ENCODE data around the gene EHD4.
A peak's percentile ranks its signal among the peaks of the same experiment; 100 is the strongest.

Gene EHD4

GRCh38 chr15:41994772-41995475 is 22.6 kb upstream of the EHD4 start:
- DNase-seq (ENCODE audit: low spot score): no peak

- no peak for DNase-seq (ENCODE audit: low spot score)
These were observed 21.9 kb upstream of the EHD4 start for GRCh38 chr15:41994171-41994650.

GRCh38 chr15:41993472-41994170 is 21.3 kb upstream of the EHD4 start:
- DNase-seq (ENCODE audit: low spot score): no peak

- no peak for DNase-seq (ENCODE audit: low spot score)
These were observed 20.4 kb upstream of the EHD4 start for GRCh38 chr15:41992803-41993190.

GRCh38 chr15:41992151-41992802 is 19.9 kb upstream of the EHD4 start:
- DNase-seq (ENCODE audit: low spot score): no peak

GRCh38 chr15:41990691-41991090 is 18.3 kb upstream of the EHD4 start:
- no peak for DNase-seq (ENCODE audit: low spot score)

GRCh38 chr15:41990243-41990605 is 17.9 kb upstream of the EHD4 start:
- DNase-seq (ENCODE audit: low spot score): no peak

GRCh38 chr15:41989573-41990242 is 17.4 kb upstream of the EHD4 start:
- DNase-seq (ENCODE audit: low spot score): peak; percentile 74

- no peak for DNase-seq (ENCODE audit: low spot score)
These were observed 16.7 kb upstream of the EHD4 start for GRCh38 chr15:41988896-41989572.

GRCh38 chr15:41987925-41988275 is 15.5 kb upstream of the EHD4 start:
- no peak for DNase-seq (ENCODE audit: low spot score)

GRCh38 chr15:41987246-41987924 is 15.0 kb upstream of the EHD4 start:
- no peak for DNase-seq (ENCODE audit: low spot score)

- DNase-seq (ENCODE audit: low spot score): no peak
These were observed 13.1 kb upstream of the EHD4 start for GRCh38 chr15:41985236-41986160.

GRCh38 chr15:41984622-41985021 is 12.3 kb upstream of the EHD4 start:
- DNase-seq (ENCODE audit: low spot score): no peak

- DNase-seq (ENCODE audit: low spot score): no peak
These were observed 11.5 kb upstream of the EHD4 start for GRCh38 chr15:41983621-41984571.

- DNase-seq (ENCODE audit: low spot score): no peak
These were observed 10.9 kb upstream of the EHD4 start for GRCh38 chr15:41983221-41983620.

GRCh38 chr15:41982133-41982930 is 10.0 kb upstream of the EHD4 start:
- DNase-seq (ENCODE audit: low spot score): no peak

- no peak for DNase-seq (ENCODE audit: low spot score)
These were observed 9.2 kb upstream of the EHD4 start for GRCh38 chr15:41981371-41982132.

Data from CD4-positive, alpha-beta T cell treated with Interleukin-6 at 100 ng/mL for 8 hours (primary cell).